Stimulated activated memory B cell treated with anti-CD40 and anti-IgM and Interleukin-4, amounts not matched to agents 10 μg/mL and 1 μg/mL and 100 μg/mL, for 72 hours (primary cell): ENCODE results near the gene LRPPRC.

Experiments used
- ATAC-seq: fragments of 150-1000 bp; cut with Tn5 transposase; 2 replicates; pipeline ENCODE4 v1.10.0; 2021
- H3K27ac Mint-ChIP-seq: one replicate; pipeline ENCODE4 v1.8.0; 2022; ENCODE audit warnings: mild to moderate bottlenecking, mixed read lengths
- H3K27me3 Mint-ChIP-seq: one replicate; pipeline ENCODE4 v1.8.0; 2022; ENCODE audit warnings: mixed read lengths
- H3K36me3 Mint-ChIP-seq: one replicate; pipeline ENCODE4 v1.8.0; 2022; ENCODE audit warnings: mixed read lengths
- H3K4me1 Mint-ChIP-seq: one replicate; pipeline ENCODE4 v1.8.0; 2022; ENCODE audit warnings: mixed read lengths
- H3K4me3 Mint-ChIP-seq: one replicate; pipeline ENCODE4 v1.8.0; 2022; ENCODE audit warnings: mild to moderate bottlenecking, moderate library complexity, mixed read lengths
- H3K9me3 Mint-ChIP-seq: one replicate; pipeline ENCODE4 v1.8.0; 2022; ENCODE audit warnings: mixed read lengths

LRPPRC gene

DNA sequence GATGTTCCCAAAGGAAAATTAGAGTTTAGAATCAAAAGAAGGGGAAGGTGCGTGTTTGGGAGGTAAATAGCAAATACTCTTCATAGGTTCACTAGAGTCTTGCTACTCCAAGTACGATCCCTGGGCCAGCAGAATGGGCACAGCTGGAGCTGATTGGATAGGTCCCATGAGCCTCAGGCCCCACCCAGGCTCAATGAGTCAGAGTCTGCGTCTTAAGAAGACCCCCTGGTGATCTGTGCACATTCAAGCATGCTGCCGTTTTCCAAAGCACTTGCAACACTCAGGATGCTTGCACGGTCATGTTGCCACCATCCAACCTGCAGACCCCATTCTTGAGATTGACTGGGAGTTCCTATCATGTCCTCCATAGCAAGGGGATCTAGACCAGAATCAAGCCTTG, 116.5 kb downstream of the LRPPRC start:
- H3K36me3 Mint-ChIP-seq = no peaks in the 10 kb centered on the region
- no peak overlapping the region for H3K27ac Mint-ChIP-seq
- peaks cover 24% of the 10 kb centered on the region for H3K27me3 Mint-ChIP-seq
- H3K9me3 Mint-ChIP-seq = no peaks in the 10 kb centered on the region
- H3K4me3 Mint-ChIP-seq = no peak overlapping the region
- H3K4me1 Mint-ChIP-seq = no peaks in the 10 kb centered on the region
- no peak for ATAC-seq

DNA sequence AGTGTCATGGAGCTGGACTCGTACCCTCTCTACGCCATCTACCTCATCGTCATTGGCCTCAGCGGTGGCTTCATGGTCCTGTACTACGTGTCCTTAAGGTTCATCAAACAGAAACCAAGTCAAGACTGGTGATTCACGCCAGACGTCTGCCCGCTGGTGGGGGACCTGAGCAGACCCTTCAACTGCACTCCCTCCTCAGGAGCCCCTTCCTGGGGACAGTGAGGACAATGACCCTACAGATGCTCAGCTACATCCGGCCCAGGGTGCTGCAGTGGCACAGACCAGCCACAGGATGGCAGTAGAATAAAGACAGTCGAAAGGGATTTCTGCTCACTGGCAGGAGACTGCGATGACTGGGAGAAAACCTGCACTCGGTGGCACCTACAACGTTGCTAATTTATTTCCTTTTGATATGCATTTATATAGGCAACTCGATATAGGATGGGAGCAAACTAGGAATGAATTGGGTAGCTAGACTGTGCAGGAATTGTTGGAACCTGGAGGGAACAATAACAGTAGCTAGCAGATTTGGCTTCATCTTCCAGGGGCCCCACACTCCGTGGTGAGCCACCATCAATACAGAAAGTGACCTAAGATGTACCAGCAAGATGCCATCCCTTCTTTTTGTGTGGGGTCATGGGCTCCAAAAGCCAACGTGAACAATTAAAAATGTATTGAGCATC, 117.9 kb downstream of the LRPPRC start:
- H3K4me3 Mint-ChIP-seq = no peak overlapping the region
- no peak for ATAC-seq
- H3K27ac Mint-ChIP-seq = no peak overlapping the region
- H3K36me3 Mint-ChIP-seq = no peaks in the 10 kb centered on the region
- H3K4me1 Mint-ChIP-seq = no peaks in the 10 kb centered on the region
- H3K27me3 Mint-ChIP-seq = peaks cover 24% of the 10 kb centered on the region
- no peaks in the 10 kb centered on the region for H3K9me3 Mint-ChIP-seq

GRCh38 chr2:43874776-43875451, 120.9 kb downstream of the LRPPRC start:
- Mint-ChIP-seq H3K27me3 (peaks cover 24% of the 10 kb centered on the region), H3K4me1 (no peaks in the 10 kb centered on the region), H3K27ac (no peak overlapping the region), H3K4me3 (no peak overlapping the region), H3K9me3 (no peaks in the 10 kb centered on the region), H3K36me3 (no peaks in the 10 kb centered on the region)
- no peak for ATAC-seq

GRCh38 chr2:43872151-43872550, 123.6 kb downstream of the LRPPRC start:
- no peak for ATAC-seq
- Mint-ChIP-seq H3K9me3 (no peaks in the 10 kb centered on the region), H3K27ac (no peak overlapping the region), H3K27me3 (peaks cover 40% of the 10 kb centered on the region), H3K36me3 (no peaks in the 10 kb centered on the region), H3K4me1 (no peaks in the 10 kb centered on the region), H3K4me3 (no peak overlapping the region)

- ATAC-seq = no peak
- Mint-ChIP-seq H3K9me3 (no peaks in the 10 kb centered on the region), H3K36me3 (no peaks in the 10 kb centered on the region), H3K27ac (no peak overlapping the region), H3K4me1 (no peaks in the 10 kb centered on the region), H3K27me3 (peaks cover 95% of the 10 kb centered on the region), H3K4me3 (no peak overlapping the region)
These were observed 140.5 kb downstream of the LRPPRC start for GRCh38 chr2:43855292-43855691.

DNA sequence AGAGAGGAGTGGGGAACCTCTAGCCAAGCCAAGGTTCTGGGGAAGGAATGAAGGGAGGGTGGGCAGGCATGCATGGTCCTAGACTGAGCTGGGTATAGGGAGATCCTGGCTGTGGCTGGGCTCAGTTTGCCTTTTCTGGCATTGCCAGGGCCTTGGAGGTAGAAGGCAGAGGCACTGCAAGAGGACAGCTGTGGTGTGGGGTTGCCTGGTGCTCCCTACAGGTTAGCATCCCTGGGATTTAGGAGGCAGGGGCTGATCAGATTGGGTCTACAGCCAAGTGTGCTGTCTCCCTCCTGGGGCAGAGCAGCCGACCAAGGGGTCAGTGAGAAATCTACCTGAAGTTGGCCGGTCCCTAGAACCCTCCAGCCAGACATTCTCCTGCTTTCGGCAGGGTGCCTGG, 141.1 kb downstream of the LRPPRC start:
- Mint-ChIP-seq H3K9me3 (no peaks in the 10 kb centered on the region), H3K4me1 (no peaks in the 10 kb centered on the region), H3K36me3 (no peaks in the 10 kb centered on the region), H3K27me3 (peaks cover 89% of the 10 kb centered on the region), H3K27ac (no peak overlapping the region), H3K4me3 (no peak overlapping the region)
- ATAC-seq = no peak

GRCh38 chr2:43853141-43854081, 142.4 kb downstream of the LRPPRC start:
- ATAC-seq = no peak
- Mint-ChIP-seq H3K27me3 (peaks cover 77% of the 10 kb centered on the region), H3K9me3 (no peaks in the 10 kb centered on the region), H3K36me3 (no peaks in the 10 kb centered on the region), H3K4me1 (no peaks in the 10 kb centered on the region), H3K27ac (no peak overlapping the region), H3K4me3 (no peak overlapping the region)

DNA sequence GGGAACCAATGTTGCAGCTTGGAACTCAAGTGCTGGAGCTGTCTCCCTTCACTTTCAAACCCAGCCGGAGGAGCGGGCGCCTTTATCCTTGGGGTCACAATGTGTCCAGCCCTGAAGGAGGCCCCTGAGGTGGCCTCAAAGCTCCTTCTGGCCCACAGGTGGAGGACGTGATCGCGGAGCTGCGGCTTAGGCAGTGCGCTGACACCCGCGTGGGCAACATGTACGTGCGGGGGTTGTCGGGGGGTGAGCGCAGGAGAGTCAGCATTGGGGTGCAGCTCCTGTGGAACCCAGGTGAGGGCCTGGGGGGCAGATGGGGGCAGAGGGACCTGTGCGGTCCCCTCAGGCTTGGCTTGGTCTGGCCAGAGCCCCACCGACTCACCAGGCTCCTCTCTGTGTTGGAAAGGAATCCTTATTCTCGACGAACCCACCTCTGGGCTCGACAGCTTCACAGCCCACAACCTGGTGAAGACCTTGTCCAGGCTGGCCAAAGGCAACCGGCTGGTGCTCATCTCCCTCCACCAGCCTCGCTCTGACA, 143.5 kb downstream of the LRPPRC start:
- no peak for ATAC-seq
- Mint-ChIP-seq H3K27me3 (peaks cover 66% of the 10 kb centered on the region), H3K36me3 (no peaks in the 10 kb centered on the region), H3K9me3 (no peaks in the 10 kb centered on the region), H3K4me3 (no peak overlapping the region), H3K27ac (no peak overlapping the region), H3K4me1 (no peaks in the 10 kb centered on the region)

GRCh38 chr2:43851011-43851980, 144.5 kb downstream of the LRPPRC start:
- Mint-ChIP-seq H3K27me3 (peaks cover 56% of the 10 kb centered on the region), H3K36me3 (no peaks in the 10 kb centered on the region), H3K27ac (no peak overlapping the region), H3K9me3 (no peaks in the 10 kb centered on the region), H3K4me1 (no peaks in the 10 kb centered on the region), H3K4me3 (no peak overlapping the region)
- ATAC-seq = no peak

GRCh38 chr2:43848214-43848613, 147.6 kb downstream of the LRPPRC start:
- H3K4me1 Mint-ChIP-seq = no peaks in the 10 kb centered on the region
- ATAC-seq = no peak

DNA sequence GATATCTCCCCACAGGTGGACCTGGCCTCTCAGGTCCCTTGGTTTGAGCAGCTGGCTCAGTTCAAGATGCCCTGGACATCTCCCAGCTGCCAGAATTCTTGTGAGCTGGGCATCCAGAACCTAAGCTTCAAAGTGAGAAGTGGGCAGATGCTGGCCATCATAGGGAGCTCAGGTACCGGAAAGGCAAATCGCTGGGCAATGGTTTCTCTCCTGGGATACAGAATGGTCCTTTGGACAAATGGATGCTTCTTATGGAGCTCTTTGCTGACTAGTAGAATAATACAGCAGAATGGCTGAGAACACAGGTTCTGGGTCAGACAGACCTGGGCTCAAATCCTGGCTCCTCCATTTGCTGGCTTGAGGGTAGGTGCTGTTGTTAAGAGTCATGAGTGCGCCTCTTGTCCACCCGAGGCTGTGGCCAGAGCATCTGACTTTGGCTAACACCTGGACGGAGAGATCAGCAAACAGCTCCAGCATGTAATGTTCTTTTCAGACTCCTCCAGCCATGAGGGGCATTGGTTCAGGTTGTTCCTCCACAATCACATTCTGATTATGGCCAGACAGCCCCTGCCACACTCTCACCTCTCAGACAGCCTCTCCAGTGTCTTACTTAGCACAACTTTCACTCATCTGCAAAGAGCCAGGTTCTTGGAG, 149.5 kb downstream of the LRPPRC start:
- Mint-ChIP-seq H3K36me3 (no peaks in the 10 kb centered on the region), H3K9me3 (no peaks in the 10 kb centered on the region), H3K27me3 (peaks cover 7% of the 10 kb centered on the region), H3K4me1 (no peaks in the 10 kb centered on the region), H3K27ac (no peak overlapping the region), H3K4me3 (no peak overlapping the region)
- no peak for ATAC-seq

More at GRCh38 chr2:43848214-43848613, 147.6 kb downstream of the LRPPRC start:
- Mint-ChIP-seq H3K9me3 (no peaks in the 10 kb centered on the region), H3K36me3 (no peaks in the 10 kb centered on the region), H3K27me3 (peaks cover 26% of the 10 kb centered on the region), H3K4me3 (no peak overlapping the region), H3K27ac (no peak overlapping the region)

GRCh38 chr2:43845181-43845580, 150.6 kb downstream of the LRPPRC start:
- Mint-ChIP-seq H3K27ac (no peak overlapping the region), H3K9me3 (no peaks in the 10 kb centered on the region), H3K36me3 (no peaks in the 10 kb centered on the region), H3K27me3 (no peaks in the 10 kb centered on the region), H3K4me1 (no peaks in the 10 kb centered on the region), H3K4me3 (no peak overlapping the region)
- ATAC-seq = no peak

GRCh38 chr2:43842866-43843226, 152.9 kb downstream of the LRPPRC start:
- H3K27ac Mint-ChIP-seq = no peak overlapping the region
- ATAC-seq = no peak
- H3K4me1 Mint-ChIP-seq = no peaks in the 10 kb centered on the region
- peaks cover 9% of the 10 kb centered on the region for H3K27me3 Mint-ChIP-seq
- no peaks in the 10 kb centered on the region for H3K36me3 Mint-ChIP-seq
- no peak overlapping the region for H3K4me3 Mint-ChIP-seq
- H3K9me3 Mint-ChIP-seq = no peaks in the 10 kb centered on the region
